K562 (cell line): Measurements from ENCODE around the gene TSPAN13. TPM values are rescaled to one million over a fixed set of nuclear protein-coding genes. Genes with fewer than 3 reads are reported as not detected.
A peak's percentile ranks its signal among the peaks of the same experiment; 100 is the strongest.

Experiments
- ARID4B ChIP-seq: sonication (generic); formaldehyde crosslinking; IDR thresholded peaks from 2 replicates; pipeline ENCODE4 v1.8.0; 2022; ENCODE audit warnings: mild to moderate bottlenecking, missing genetic modification reagents
- BCLAF1 ChIP-seq, 2 experiments: fragments of 450-650 bp in 1 of 2; IDR thresholded peaks; 2 replicates each; pipeline ENCODE4 v1.6.1; 2011 to 2017; ENCODE audit warnings: low read depth in 2 of 2, antibody characterized with exemption in 1 of 2, borderline replicate concordance in 1 of 2, low read length in 1 of 2, mild to moderate bottlenecking in 1 of 2, mixed read lengths in 1 of 2; ENCODE audit not compliant: control insufficient read depth in 1 of 2
- ELF2 ChIP-seq: fragments of 250-450 bp; sonication (Bioruptor Pico); IDR thresholded peaks from 2 replicates; pipeline ENCODE4 v1.5.0; 2021; ENCODE audit warnings: mild to moderate bottlenecking
- NCOA4 ChIP-seq: fragments of 450-650 bp; IDR thresholded peaks from 2 replicates; pipeline ENCODE4 v1.6.1; 2018; ENCODE audit warnings: mild to moderate bottlenecking; ENCODE audit not compliant: partially characterized antibody
- NKRF ChIP-seq: fragments of 450-650 bp; IDR thresholded peaks from 2 replicates; pipeline ENCODE4 v1.6.1; 2016; ENCODE audit warnings: borderline replicate concordance
- NRF1 ChIP-seq, 2 experiments: fragments of 450-650 bp; IDR thresholded peaks in 1 of 2; conservative IDR thresholded peaks in 1 of 2; 2 replicates each; pipeline ENCODE4 v1.6.1; 2014; ENCODE audit warnings: mild to moderate bottlenecking in 2 of 2
- PML ChIP-seq: IDR thresholded peaks from 2 replicates; pipeline ENCODE4 v1.6.1; 2012; ENCODE audit warnings: low read length, inconsistent platforms
- RUNX1 ChIP-seq: sonication (generic); IDR thresholded peaks from 2 replicates; pipeline ENCODE4 v1.6.1; 2016; ENCODE audit warnings: antibody characterized with exemption, low read depth
- SETDB1 ChIP-seq: IDR thresholded peaks from one replicate; pipeline ENCODE4 v1.6.1; 2012; ENCODE audit warnings: low read length, control low read depth, inconsistent platforms
- SIN3A ChIP-seq, 2 experiments: fragments of 150-350 bp in 1 of 2; IDR thresholded peaks; 2 replicates each; pipeline ENCODE4 v1.6.1; 2011 to 2016; ENCODE audit warnings: borderline replicate concordance in 2 of 2, low read depth in 2 of 2, low read length in 2 of 2, mild to moderate bottlenecking in 2 of 2, moderate library complexity in 2 of 2; ENCODE audit not compliant: control insufficient read depth in 1 of 2
- SMARCE1 ChIP-seq: fragments of 450-650 bp; IDR thresholded peaks from 2 replicates; pipeline ENCODE4 v1.7.1; 2016; ENCODE audit warnings: mild to moderate bottlenecking
- ZNF274 ChIP-seq: IDR thresholded peaks from 2 replicates; pipeline ENCODE4 v1.6.1; 2011; ENCODE audit warnings: low read depth, mild to moderate bottlenecking, low read length, moderate library complexity, borderline replicate concordance
- ZNF445 ChIP-seq: fragments of 250-450 bp; sonication (Bioruptor Pico); IDR thresholded peaks from 2 replicates; pipeline ENCODE4 v1.4.0; 2020; ENCODE audit warnings: low read depth, mild to moderate bottlenecking, moderate library complexity
- ZNF695 ChIP-seq: fragments of 450-650 bp; formaldehyde crosslinking; IDR thresholded peaks from 2 replicates; pipeline ENCODE4 v1.4.0; 2020; ENCODE audit warnings: mild to moderate bottlenecking, moderate library complexity
- polyA plus RNA-seq, 8 experiments: library from polyadenylated mRNA; depleted of rRNA in 4 of 8; stranded (reverse) in 5 of 8; unstranded in 3 of 8; fragments of >200 nt; fragmentation: Nextera tagmentation in 2 of 8; fragmentation: Illumina TruSeq in 1 of 8; extraction: Ambion mirVana in 2 of 8; extraction: Trizol in 1 of 8; gene quantifications; 2 replicates each; pipeline versions ENCODE4 v1.2.1 to v1.2.3, GENCODE V29; 2011 to 2014; ENCODE audit warnings: inconsistent platforms in 1 of 8, missing spikeins in 1 of 8
- total RNA-seq, 7 experiments: library from RNA; depleted of rRNA in 6 of 7; stranded (reverse); fragments of >200 nt in 6 of 7; fragmentation: Illumina TruSeq in 2 of 7; extraction: Trizol in 2 of 7; gene quantifications; 2 replicates each; pipeline versions ENCODE4 v1.2.1 to v1.2.3, GENCODE V29; 2011 to 2021; ENCODE audit warnings: low replicate concordance in 1 of 7
- TF ChIP-seq, protein P1 (sequence below): fragments of 450-650 bp; formaldehyde crosslinking; IDR thresholded peaks from 2 replicates; pipeline ENCODE4 v1.4.0; 2022; ENCODE audit warnings: mild to moderate bottlenecking, moderate library complexity

TSPAN13 gene
- total and polyA plus RNA-seq, 9 of the 15 experiments (the other 6 are each of a cell fraction or from before 2014, with no cell fraction given): 7.8 to 46.3 (median 20.0) TPM

- TF ChIP-seq ARID4B (CRISPR knock-in tag): peak; percentile 58; the same call in 1 of the 2 replicates
- no peak for TF ChIP-seq SMARCE1
- no peak for TF ChIP-seq ZNF445 (CRISPR knock-in tag)
- TF ChIP-seq ZNF274: no peak
- no peak for TF ChIP-seq ZNF695 (CRISPR knock-in tag)
- TF ChIP-seq RUNX1: no peak
- TF ChIP-seq, protein P1, sequence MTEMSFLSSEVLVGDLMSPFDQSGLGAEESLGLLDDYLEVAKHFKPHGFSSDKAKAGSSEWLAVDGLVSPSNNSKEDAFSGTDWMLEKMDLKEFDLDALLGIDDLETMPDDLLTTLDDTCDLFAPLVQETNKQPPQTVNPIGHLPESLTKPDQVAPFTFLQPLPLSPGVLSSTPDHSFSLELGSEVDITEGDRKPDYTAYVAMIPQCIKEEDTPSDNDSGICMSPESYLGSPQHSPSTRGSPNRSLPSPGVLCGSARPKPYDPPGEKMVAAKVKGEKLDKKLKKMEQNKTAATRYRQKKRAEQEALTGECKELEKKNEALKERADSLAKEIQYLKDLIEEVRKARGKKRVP (CRISPR knock-in tag): no peak
- no peak for TF ChIP-seq ELF2 (CRISPR knock-in tag)
- TF ChIP-seq NKRF: peak; percentile 56; the same call in 1 of the 2 replicates
- TF ChIP-seq SIN3A (IDR thresholded peaks at IDR 0.05; ENCODE audit: borderline replicate concordance in 2 of 2, control insufficient read depth in 1 of 2, low read depth in 2 of 2, low read length in 2 of 2): peak; percentile 0 to 61; a peak in 1 of 4 replicates
- TF ChIP-seq NCOA4: no peak
- TF ChIP-seq PML: no peak
- no peak for TF ChIP-seq BCLAF1 (IDR thresholded peaks at IDR 0.05; ENCODE audit: borderline replicate concordance in 1 of 2, control insufficient read depth in 1 of 2, low read depth in 2 of 2, low read length in 1 of 2)
- no peak for TF ChIP-seq SETDB1
- no peak; a peak in 1 of 4 replicates for TF ChIP-seq NRF1 (conservative IDR thresholded peaks at IDR 0.05 in 1 of 2, IDR thresholded peaks at IDR 0.05 in 1 of 2)
These were observed 639 bp downstream of the TSPAN13 start (continued) for GRCh38 chr7:16753932-16754855.
